ENCODE results near the gene MUC5AC. TPM values are rescaled to one million over a fixed set of nuclear protein-coding genes. Genes with fewer than 3 reads are reported as not detected.
"Not testable (repeated sequence)": the region's sequence is repeated elsewhere in the genome, so short reads cannot be mapped to it uniquely, and the experiment has no call there.

Gene MUC5AC
- not detected in 2 replicates for total RNA-seq (2014; rRNA removed; shearing (Covaris generic))

- DNase-seq (ENCODE audit: low spot score): no peak
Observed at GRCh38 chr11:1157645-1158591, at the start of gene MUC5AC. Gene MUC5AC, plus strand, starts transcription at chr11:1157953. Its CDS starts 47 bp downstream, at chr11:1158000.

GRCh38 chr11:1108246-1108900, 49.4 kb upstream of the MUC5AC start:
- DNase-seq (ENCODE audit: low spot score): no peak

GRCh38 chr11:1109101-1109917, 48.4 kb upstream of the MUC5AC start:
- DNase-seq (ENCODE audit: low spot score): no peak

- DNase-seq (ENCODE audit: low spot score): no peak
Observed at GRCh38 chr11:1109918-1110705, 47.6 kb upstream of the MUC5AC start.

GRCh38 chr11:1111545-1112212, 46.1 kb upstream of the MUC5AC start:
- no peak for DNase-seq (ENCODE audit: low spot score)

- no peak for DNase-seq (ENCODE audit: low spot score)
Observed at GRCh38 chr11:1112351-1113191, 45.2 kb upstream of the MUC5AC start.

- no peak for DNase-seq (ENCODE audit: low spot score)
Observed at GRCh38 chr11:1113405-1114201, 44.1 kb upstream of the MUC5AC start.

- DNase-seq (ENCODE audit: low spot score): not testable (repeated sequence)
Observed at GRCh38 chr11:1115292-1115691, 42.5 kb upstream of the MUC5AC start.

GRCh38 chr11:1116104-1116503, 41.6 kb upstream of the MUC5AC start:
- DNase-seq (ENCODE audit: low spot score): no peak

GRCh38 chr11:1116666-1117390, 40.9 kb upstream of the MUC5AC start:
- no peak for DNase-seq (ENCODE audit: low spot score)

- no peak for DNase-seq (ENCODE audit: low spot score)
Observed at GRCh38 chr11:1117992-1118391, 39.8 kb upstream of the MUC5AC start.

- no peak for DNase-seq (ENCODE audit: low spot score)
Observed at GRCh38 chr11:1118755-1119603, 38.8 kb upstream of the MUC5AC start.

- no peak for DNase-seq (ENCODE audit: low spot score)
Observed at GRCh38 chr11:1119604-1120146, 38.1 kb upstream of the MUC5AC start.

- DNase-seq (ENCODE audit: low spot score): no peak
Observed at GRCh38 chr11:1120532-1121330, 37.0 kb upstream of the MUC5AC start.

- DNase-seq (ENCODE audit: low spot score): no peak
Observed at GRCh38 chr11:1121331-1121812, 36.4 kb upstream of the MUC5AC start.

All from A172 (cell line).